SK-N-SH (cell line): ENCODE data around the gene FALEC.

Experiments
- CTCF ChIP-seq: fragments of 200-600 bp; sonication (generic); IDR thresholded peaks from 2 replicates; pipeline ENCODE4 v1.6.1; 2017; ENCODE audit warnings: antibody characterized with exemption, mild to moderate bottlenecking, moderate library complexity
- EZH2phosphoT487 ChIP-seq: fragments of 200-600 bp; sonication (generic); IDR thresholded peaks from 2 replicates; pipeline ENCODE4 v1.6.1; 2017; ENCODE audit warnings: low read depth, mixed run types, mild to moderate bottlenecking, antibody characterized with exemption, moderate library complexity, borderline replicate concordance
- JUND ChIP-seq: IDR thresholded peaks from 2 replicates; pipeline ENCODE4 v1.4.0; 2012
- MAX ChIP-seq: IDR thresholded peaks from 2 replicates; pipeline ENCODE4 v1.4.0; 2012; ENCODE audit warnings: low read depth
- POLR2AphosphoS5 ChIP-seq: IDR thresholded peaks from 2 replicates; pipeline ENCODE4 v1.6.1; 2012; ENCODE audit warnings: low read depth, low read length
- RFX5 ChIP-seq: IDR thresholded peaks from 2 replicates; pipeline ENCODE4 v1.6.1; 2012; ENCODE audit warnings: mild to moderate bottlenecking, improper control_type of control experiment, low read length
- SIN3A ChIP-seq: IDR thresholded peaks from 2 replicates; pipeline ENCODE4 v1.6.1; 2012; ENCODE audit warnings: low read depth, mild to moderate bottlenecking, low read length, moderate library complexity, borderline replicate concordance

- no peak for TF ChIP-seq RFX5
- no peak for TF ChIP-seq EZH2phosphoT487
- TF ChIP-seq JUND, result no peak
- no peak for TF ChIP-seq CTCF
- no peak for TF ChIP-seq POLR2AphosphoS5
- TF ChIP-seq SIN3A, result no peak
- TF ChIP-seq MAX, result no peak
Measured at GRCh38 chr1:150551784-150552127, 36.2 kb downstream of the FALEC start.
